Testis (tissue), 2 donors: ENCODE results near the gene SEPTIN8.

Experiments
- CTCF ChIP-seq, 3 experiments: fragments of 450-650 bp in 2 of 3; fragments of 200-600 bp in 1 of 3; sonication (generic) in 1 of 3; IDR thresholded peaks; one replicate each; pipeline ENCODE4 v1.5.1; 2016 to 2019; ENCODE audit warnings: antibody characterized with exemption in 3 of 3, mild to moderate bottlenecking in 2 of 3, moderate library complexity in 1 of 3
- POLR2A ChIP-seq: fragments of 450-650 bp; IDR thresholded peaks from one replicate; pipeline ENCODE4 v1.6.1; 2017; ENCODE audit warnings: antibody characterized with exemption, mild to moderate bottlenecking, moderate library complexity

- TF ChIP-seq POLR2A (no peak), CTCF (IDR thresholded peaks at IDR 0.05) (no peak)
Measured at GRCh38 chr5:132753135-132753987, 23.7 kb downstream of the SEPTIN8 start.
